Stomach smooth muscle (tissue), 2 donors: ENCODE results near the gene FAM193B.

Experiments used
- H3K27ac ChIP-seq: one replicate; pipeline ENCODE4 v1.7.0; 2013; ENCODE audit warnings: mild to moderate bottlenecking, low read length, inconsistent platforms
- H3K27me3 ChIP-seq, 2 donors: one replicate each; pipeline ENCODE4 v1.7.0; 2013; ENCODE audit warnings: low read length in 2 of 2; ENCODE audit not compliant: insufficient read depth in 2 of 2, control insufficient read depth in 1 of 2
- H3K36me3 ChIP-seq, 2 donors: one replicate each; pipeline ENCODE4 v1.7.0; 2013; ENCODE audit warnings: low read length in 2 of 2; ENCODE audit not compliant: control insufficient read depth in 2 of 2, insufficient read depth in 2 of 2
- H3K4me1 ChIP-seq: one replicate; pipeline ENCODE4 v1.7.0; 2013; ENCODE audit warnings: low read length; ENCODE audit not compliant: control insufficient read depth, insufficient read depth
- H3K4me3 ChIP-seq, 2 donors: one replicate each; pipeline ENCODE4 v1.7.0; 2013; ENCODE audit warnings: low read length in 2 of 2
- H3K9ac ChIP-seq, 2 donors: one replicate each; pipeline ENCODE4 v1.7.0; 2013; ENCODE audit warnings: low read length in 2 of 2, mild to moderate bottlenecking in 1 of 2
- H3K9me3 ChIP-seq, 2 donors: one replicate each; pipeline ENCODE4 v1.7.0; 2013; ENCODE audit warnings: low read length in 2 of 2; ENCODE audit not compliant: control insufficient read depth in 2 of 2
- donor health status: healthy.
- donor health status: Pancreatic carcinoma.

Gene FAM193B

DNA sequence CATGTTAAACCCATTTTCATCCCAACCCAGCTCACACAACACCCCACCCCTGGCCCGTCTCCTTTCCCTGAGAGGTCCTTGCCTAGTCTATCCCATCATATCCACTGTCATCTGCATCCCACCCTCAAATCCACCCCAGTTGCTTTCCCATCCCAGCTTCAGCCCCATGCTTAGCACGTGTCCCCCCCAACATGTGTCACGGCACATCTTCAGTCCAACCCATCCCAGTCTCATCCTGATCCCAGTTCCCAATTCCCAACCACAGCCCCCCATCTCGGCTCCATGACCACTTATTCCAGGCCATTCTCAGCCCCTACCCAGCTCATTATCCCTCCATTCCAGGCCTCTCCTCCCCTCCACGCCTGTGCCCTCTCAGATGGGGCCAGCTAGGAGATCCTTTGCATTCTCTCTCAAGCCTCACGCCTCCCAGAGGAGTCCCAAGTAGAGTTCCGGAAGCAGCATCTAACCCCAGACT, 80.3 kb downstream of the FAM193B start:
- H3K9me3 ChIP-seq = no peaks in the 10 kb centered on the region
- peaks cover 85% of the 10 kb centered on the region for H3K4me1 ChIP-seq
- H3K27me3 ChIP-seq = no peaks in the 10 kb centered on the region
- H3K36me3 ChIP-seq = no peaks in the 10 kb centered on the region
- no peak overlapping the region for H3K9ac ChIP-seq
- peak overlapping the region in 1 of 2 donors; percentile 35 for H3K4me3 ChIP-seq
- peak overlapping the region; percentile 62 for H3K27ac ChIP-seq

DNA sequence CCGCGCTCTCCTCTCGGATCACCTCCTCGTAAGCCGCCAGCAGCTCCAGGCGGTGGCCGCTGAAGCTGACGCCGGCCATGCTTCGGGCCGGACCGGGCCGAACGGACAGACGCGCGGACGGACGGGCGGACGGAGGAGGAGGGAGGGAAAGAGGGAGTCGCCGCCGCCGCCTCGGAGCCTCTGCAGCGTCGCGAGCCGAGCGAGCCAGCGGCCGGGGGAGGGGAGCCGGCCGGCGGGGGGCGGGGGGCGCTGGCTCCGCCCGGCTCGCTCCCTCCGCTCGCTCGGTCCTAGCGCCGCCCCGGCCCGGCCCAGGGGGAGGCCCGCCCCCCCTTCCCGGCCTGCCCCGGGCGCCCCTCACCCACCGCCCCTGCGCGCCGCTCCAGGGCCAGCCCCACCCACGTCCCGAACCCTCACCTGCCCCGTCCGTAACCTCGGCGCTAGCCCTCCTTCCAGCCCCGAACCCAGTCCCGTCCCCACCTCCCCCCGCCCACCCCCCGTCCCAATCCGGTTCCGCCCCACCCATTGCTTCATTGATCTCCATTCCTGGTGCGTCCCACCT, 80.8 kb downstream of the FAM193B start, which contains the start of gene DBN1:
Gene DBN1 (minus strand): TSS at position 192 of the 559 bp plus-strand sequence. CDS start 113 bp downstream, at position 79.
- Histone ChIP-seq H3K27me3 (no peaks in the 10 kb centered on the region), H3K9me3 (no peaks in the 10 kb centered on the region), H3K27ac (peak within 1 kb of the TSS; percentile 62), H3K4me3 (peak within 1 kb of the TSS; percentile 59 to 84), H3K9ac (peak within 1 kb of the TSS; percentile 43 to 55), H3K36me3 (no peaks in the 10 kb centered on the region), H3K4me1 (peaks cover 85% of the 10 kb centered on the region)

DNA sequence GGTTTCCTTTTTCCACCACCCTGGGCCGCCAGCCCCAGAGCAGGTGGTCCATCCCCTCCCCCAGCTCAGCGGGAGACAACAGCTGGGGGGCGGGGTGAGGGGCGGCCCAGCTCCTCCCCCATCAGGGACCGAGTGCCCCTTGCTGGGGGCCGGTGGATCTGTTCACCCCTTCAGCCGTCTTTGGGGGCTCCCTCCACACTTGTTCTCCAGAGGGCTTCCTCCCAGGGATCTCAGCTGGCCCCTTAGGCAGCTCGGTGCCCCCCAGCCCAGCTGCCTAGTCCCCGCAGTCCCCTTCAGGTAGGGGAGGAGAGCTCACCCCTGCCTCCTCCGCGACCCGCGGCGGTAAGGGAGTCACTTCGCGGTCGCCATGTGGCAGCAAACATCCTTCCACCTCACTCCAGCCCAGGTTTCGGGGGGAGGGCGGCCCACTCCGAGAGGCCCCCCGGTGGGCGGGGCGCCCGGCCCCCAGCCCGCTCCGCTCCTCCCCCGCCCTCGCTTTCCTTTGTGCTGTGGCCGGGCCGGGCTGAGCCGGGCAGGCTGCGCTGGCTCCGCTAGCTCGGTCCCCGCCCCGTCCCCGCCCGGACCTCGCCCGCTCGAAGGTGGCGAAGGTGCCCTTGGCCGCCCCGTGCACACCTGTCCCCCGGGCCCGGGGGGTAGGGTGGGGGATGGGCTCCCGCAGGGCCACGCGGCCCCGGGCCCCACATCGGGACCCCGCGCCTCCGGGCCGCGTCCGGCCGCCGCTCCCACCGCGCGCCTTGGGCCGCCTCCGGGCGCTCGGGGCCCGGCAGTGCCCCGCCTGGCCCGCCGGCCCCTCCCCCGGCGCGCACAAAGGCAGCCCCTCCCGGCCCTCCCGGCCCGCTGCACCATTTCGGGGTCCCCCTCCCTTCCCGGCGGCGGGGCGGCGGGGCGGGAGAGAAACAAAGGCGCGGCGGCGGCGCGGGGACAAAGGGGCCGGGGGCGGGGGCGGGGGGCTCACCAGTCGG, 81.6 kb downstream of the FAM193B start:
- Histone ChIP-seq H3K4me3 (peak overlapping the region; percentile 59 to 84), H3K36me3 (no peaks in the 10 kb centered on the region), H3K9ac (peak overlapping the region; percentile 43 to 55), H3K27me3 (no peaks in the 10 kb centered on the region), H3K9me3 (no peaks in the 10 kb centered on the region), H3K27ac (peak overlapping the region; percentile 31), H3K4me1 (peaks cover 78% of the 10 kb centered on the region)

DNA sequence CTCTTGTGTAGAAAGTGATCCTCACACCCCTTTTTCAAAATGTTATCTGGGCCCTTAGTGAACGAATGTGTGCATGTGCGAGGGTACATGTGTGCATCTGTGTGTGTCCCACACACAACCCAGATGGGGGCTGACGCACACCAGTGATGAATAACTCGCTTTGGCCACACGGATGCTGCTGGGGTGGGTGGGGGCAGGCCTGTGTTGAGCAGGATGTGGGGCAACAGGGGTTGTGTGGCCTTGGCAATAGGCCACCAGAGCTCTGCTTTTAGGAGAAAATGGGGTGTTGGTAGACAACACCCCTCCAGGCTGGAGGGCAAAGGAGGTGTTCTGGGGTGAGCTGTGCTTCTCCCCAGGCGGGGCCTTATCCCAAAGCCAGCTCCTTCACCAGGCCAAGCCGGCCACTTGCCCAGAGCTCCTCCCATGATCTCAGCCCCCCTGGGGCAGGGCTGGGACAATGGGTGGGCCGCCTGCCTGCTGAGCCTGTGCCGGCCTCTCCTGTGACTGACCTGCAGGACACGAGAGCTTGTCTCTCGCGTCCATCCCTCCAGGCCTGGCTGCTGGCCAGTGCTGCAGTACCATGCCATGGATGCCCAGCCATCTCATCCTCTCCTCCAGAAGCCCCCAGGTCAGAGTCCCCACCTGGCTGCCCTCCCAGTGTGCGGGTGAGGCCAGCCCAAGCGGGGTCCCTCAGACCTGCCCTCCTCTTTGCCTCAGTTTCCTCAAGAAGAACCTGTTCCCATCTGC, 82.6 kb downstream of the FAM193B start:
- H3K27me3 ChIP-seq = no peaks in the 10 kb centered on the region
- no peak overlapping the region for H3K27ac ChIP-seq
- H3K4me3 ChIP-seq = peak overlapping the region; percentile 59 to 84
- peak overlapping the region; percentile 43 to 55 for H3K9ac ChIP-seq
- peaks cover 70% of the 10 kb centered on the region for H3K4me1 ChIP-seq
- no peaks in the 10 kb centered on the region for H3K9me3 ChIP-seq
- peaks cover 0 to 5% of the 10 kb centered on the region in 2 donors for H3K36me3 ChIP-seq

DNA sequence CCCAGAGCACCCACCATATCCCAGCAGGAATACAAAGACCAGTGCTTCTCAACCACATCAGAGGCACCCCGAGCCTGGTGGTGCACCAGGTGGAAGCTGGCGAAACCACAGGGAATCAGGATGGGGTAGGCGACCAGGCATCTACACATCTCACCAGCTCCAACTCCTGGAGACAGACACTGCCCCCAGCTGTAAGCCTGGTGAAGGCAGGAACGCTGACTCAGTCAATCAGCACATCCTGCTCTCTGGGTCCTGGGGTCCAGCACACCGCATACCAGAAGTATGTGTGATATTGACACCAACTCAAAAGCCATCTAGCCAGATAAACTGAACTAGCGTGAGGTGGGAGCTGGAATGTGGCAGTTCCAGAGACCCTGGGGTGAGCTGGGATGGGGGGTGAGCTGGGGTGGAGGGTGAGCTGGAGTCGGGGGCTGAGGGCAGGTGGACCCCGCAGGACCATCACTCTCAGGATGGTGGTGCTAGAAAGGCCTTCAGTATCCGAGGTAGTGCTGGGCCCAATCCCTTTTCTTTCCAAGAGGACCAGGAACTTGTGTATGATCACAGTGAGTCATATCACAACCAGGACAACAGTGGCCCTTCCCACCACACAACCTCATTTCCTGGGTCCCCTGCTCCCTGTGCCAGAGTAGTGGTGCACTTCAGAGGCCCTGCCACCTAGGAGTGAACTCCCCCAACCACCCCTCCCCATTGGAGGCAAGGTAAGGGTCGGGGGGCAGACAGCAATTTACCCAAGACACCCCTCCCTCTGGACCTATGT, 83.4 kb downstream of the FAM193B start:
- Histone ChIP-seq H3K36me3 (peaks cover 8 to 10% of the 10 kb centered on the region in 2 donors), H3K4me1 (peaks cover 63% of the 10 kb centered on the region), H3K9me3 (no peaks in the 10 kb centered on the region), H3K4me3 (peak overlapping the region in 1 of 2 donors; percentile 84), H3K27me3 (no peaks in the 10 kb centered on the region), H3K27ac (peak overlapping the region; percentile 11), H3K9ac (peak overlapping the region in 1 of 2 donors; percentile 29)
